Neutrophil (primary cell): Measurements from ENCODE around the gene IFT43.

Experiments
- H3K27ac ChIP-seq: fragments of 200-600 bp; sonication (generic); 2 replicates; pipeline ENCODE4 v1.5.1; 2016; ENCODE audit warnings: mild to moderate bottlenecking, moderate library complexity
- H3K27me3 ChIP-seq: fragments of 200-600 bp; sonication (generic); 2 replicates; pipeline ENCODE4 v1.6.0; 2016; ENCODE audit warnings: mild to moderate bottlenecking
- H3K36me3 ChIP-seq: fragments of 200-600 bp; sonication (generic); 2 replicates; pipeline ENCODE4 v1.5.1; 2017
- H3K4me1 ChIP-seq, 2 experiments: fragments of 200-600 bp in 1 of 2; sonication (generic) in 1 of 2; 1 replicate in 1 of 2; 2 replicates in 1 of 2; pipeline versions ENCODE4 v1.5.1 to v1.6.1; 2013 to 2016; ENCODE audit warnings: low read depth in 1 of 2, low read length in 1 of 2, mild to moderate bottlenecking in 1 of 2, moderate library complexity in 1 of 2; ENCODE audit not compliant: control insufficient read depth in 1 of 2, insufficient read depth in 1 of 2
- H3K4me3 ChIP-seq, 2 experiments: fragments of 200-600 bp in 1 of 2; sonication (generic) in 1 of 2; 1 replicate in 1 of 2; 2 replicates in 1 of 2; pipeline ENCODE4 v1.5.1; 2013 to 2016; ENCODE audit warnings: low read depth in 1 of 2, low read length in 1 of 2, mild to moderate bottlenecking in 1 of 2, moderate library complexity in 1 of 2
- H3K9me3 ChIP-seq: fragments of 200-600 bp; sonication (generic); 2 replicates; pipeline ENCODE4 v1.5.1; 2016
- TF ChIP-seq, protein P1 (sequence below): fragments of 200-600 bp; sonication (generic); IDR thresholded peaks from 2 replicates; pipeline ENCODE4 v1.5.1; 2016; ENCODE audit warnings: antibody characterized with exemption

The IFT43 gene

GRCh38 chr14:75986439-75986765 is 839 bp downstream of the IFT43 start:
- no peaks in the 10 kb centered on the region for H3K9me3 ChIP-seq

GRCh38 chr14:75987201-75987970 is 1.8 kb downstream of the IFT43 start:
- Histone ChIP-seq H3K36me3 (no peaks in the 10 kb centered on the region), H3K27ac (no peak overlapping the region), H3K4me3 (no peak overlapping the region), H3K27me3 (peaks cover 57% of the 10 kb centered on the region), H3K9me3 (no peaks in the 10 kb centered on the region), H3K4me1 (peaks cover 12 to 16% of the 10 kb centered on the region in 2 experiments)
- TF ChIP-seq, protein P1, sequence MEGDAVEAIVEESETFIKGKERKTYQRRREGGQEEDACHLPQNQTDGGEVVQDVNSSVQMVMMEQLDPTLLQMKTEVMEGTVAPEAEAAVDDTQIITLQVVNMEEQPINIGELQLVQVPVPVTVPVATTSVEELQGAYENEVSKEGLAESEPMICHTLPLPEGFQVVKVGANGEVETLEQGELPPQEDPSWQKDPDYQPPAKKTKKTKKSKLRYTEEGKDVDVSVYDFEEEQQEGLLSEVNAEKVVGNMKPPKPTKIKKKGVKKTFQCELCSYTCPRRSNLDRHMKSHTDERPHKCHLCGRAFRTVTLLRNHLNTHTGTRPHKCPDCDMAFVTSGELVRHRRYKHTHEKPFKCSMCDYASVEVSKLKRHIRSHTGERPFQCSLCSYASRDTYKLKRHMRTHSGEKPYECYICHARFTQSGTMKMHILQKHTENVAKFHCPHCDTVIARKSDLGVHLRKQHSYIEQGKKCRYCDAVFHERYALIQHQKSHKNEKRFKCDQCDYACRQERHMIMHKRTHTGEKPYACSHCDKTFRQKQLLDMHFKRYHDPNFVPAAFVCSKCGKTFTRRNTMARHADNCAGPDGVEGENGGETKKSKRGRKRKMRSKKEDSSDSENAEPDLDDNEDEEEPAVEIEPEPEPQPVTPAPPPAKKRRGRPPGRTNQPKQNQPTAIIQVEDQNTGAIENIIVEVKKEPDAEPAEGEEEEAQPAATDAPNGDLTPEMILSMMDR: no peak

More at GRCh38 chr14:75986439-75986765, 839 bp downstream of the IFT43 start:
- H3K27ac ChIP-seq: no peak overlapping the region
- H3K4me1 ChIP-seq: peaks cover 22 to 23% of the 10 kb centered on the region in 2 experiments
- H3K4me3 ChIP-seq: peak overlapping the region; percentile 76 to 83
- H3K36me3 ChIP-seq: no peaks in the 10 kb centered on the region
- peaks cover 67% of the 10 kb centered on the region for H3K27me3 ChIP-seq
- TF ChIP-seq, protein P1: no peak

DNA sequence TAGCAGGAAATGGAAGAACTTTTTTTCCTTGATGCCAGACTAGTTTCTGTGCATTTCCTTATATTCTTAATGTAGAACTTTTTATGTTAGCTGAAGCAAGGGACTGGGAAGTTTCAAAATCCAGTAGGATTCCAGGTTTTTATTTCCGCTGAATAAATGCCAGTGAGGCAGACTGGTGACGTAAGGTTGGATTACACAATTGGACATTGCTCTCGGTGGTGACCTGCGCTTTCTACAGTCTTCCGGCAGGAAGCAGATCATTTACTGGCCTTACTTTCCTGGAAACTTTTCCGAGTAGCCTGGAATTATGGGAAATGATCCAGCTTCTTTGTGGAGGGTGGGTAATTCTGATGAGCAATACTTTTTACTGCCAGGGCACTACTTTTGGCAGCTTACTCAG is 3.6 kb downstream of the IFT43 start:
- TF ChIP-seq, protein P1: no peak
- no peak overlapping the region for H3K4me3 ChIP-seq
- H3K9me3 ChIP-seq: no peaks in the 10 kb centered on the region
- H3K27me3 ChIP-seq: peaks cover 39% of the 10 kb centered on the region
- peaks cover 6 to 13% of the 10 kb centered on the region in 2 experiments for H3K4me1 ChIP-seq
- no peak overlapping the region for H3K27ac ChIP-seq
- no peaks in the 10 kb centered on the region for H3K36me3 ChIP-seq

GRCh38 chr14:75990297-75990696 is 4.7 kb downstream of the IFT43 start:
- H3K4me3 ChIP-seq: no peak overlapping the region
- no peaks in the 10 kb centered on the region for H3K36me3 ChIP-seq
- no peaks in the 10 kb centered on the region for H3K9me3 ChIP-seq
- TF ChIP-seq, protein P1: no peak
- peaks cover 6 to 12% of the 10 kb centered on the region in 2 experiments for H3K4me1 ChIP-seq
- no peak overlapping the region for H3K27ac ChIP-seq
- peaks cover 28% of the 10 kb centered on the region for H3K27me3 ChIP-seq

GRCh38 chr14:75991753-75992152 is 6.2 kb downstream of the IFT43 start:
- no peak overlapping the region for H3K4me3 ChIP-seq
- no peaks in the 10 kb centered on the region for H3K9me3 ChIP-seq
- TF ChIP-seq, protein P1: no peak
- H3K27ac ChIP-seq: no peak overlapping the region
- peaks cover 0 to 5% of the 10 kb centered on the region in 2 experiments for H3K4me1 ChIP-seq
- H3K36me3 ChIP-seq: no peaks in the 10 kb centered on the region
- peaks cover 13% of the 10 kb centered on the region for H3K27me3 ChIP-seq
